H9 (cell line): ENCODE measurements around the gene LITAFD. TPM values are rescaled to one million over a fixed set of nuclear protein-coding genes. Genes with fewer than 3 reads are reported as not detected.

Experiments
- DNase-seq: peaks from one replicate; pipeline ENCODE4 v3.0.0-alpha.2; 2017
- H2AFZ ChIP-seq: one replicate; pipeline ENCODE4 v1.6.1; 2013; ENCODE audit warnings: mild to moderate bottlenecking, low read length, control low read depth, moderate library complexity
- H2AK5ac ChIP-seq: 2 replicates; pipeline ENCODE4 v1.6.1; 2013; ENCODE audit warnings: low read length, control low read depth, mixed read lengths; ENCODE audit not compliant: insufficient read length
- H2BK120ac ChIP-seq: one replicate; pipeline ENCODE4 v1.6.1; 2013; ENCODE audit warnings: low read depth, mild to moderate bottlenecking, low read length, control low read depth, inconsistent platforms; ENCODE audit not compliant: poor library complexity, severe bottlenecking
- H2BK12ac ChIP-seq: 2 replicates; pipeline ENCODE4 v1.6.1; 2013; ENCODE audit warnings: low read length, control low read depth, mixed read lengths, low read depth; ENCODE audit not compliant: insufficient read length
- H2BK15ac ChIP-seq: 2 replicates; pipeline ENCODE4 v1.6.1; 2013; ENCODE audit warnings: low read depth, low read length, control low read depth
- H2BK20ac ChIP-seq: one replicate; pipeline ENCODE4 v1.6.1; 2013; ENCODE audit warnings: low read depth, mild to moderate bottlenecking, low read length, control low read depth, inconsistent platforms; ENCODE audit not compliant: poor library complexity, severe bottlenecking
- H2BK5ac ChIP-seq: 2 replicates; pipeline ENCODE4 v1.6.1; 2013; ENCODE audit warnings: low read length, control low read depth, mixed read lengths; ENCODE audit not compliant: insufficient read length
- H3K14ac ChIP-seq: 2 replicates; pipeline ENCODE4 v1.6.1; 2013; ENCODE audit warnings: low read length, control low read depth; ENCODE audit not compliant: insufficient read depth
- H3K18ac ChIP-seq: 2 replicates; pipeline ENCODE4 v1.6.1; 2013; ENCODE audit warnings: low read depth, mild to moderate bottlenecking, mixed read lengths, low read length, control low read depth; ENCODE audit not compliant: insufficient read length
- H3K23ac ChIP-seq: 2 replicates; pipeline ENCODE4 v1.6.1; 2013; ENCODE audit warnings: low read length, control low read depth, mixed read lengths, low read depth; ENCODE audit not compliant: insufficient read length
- H3K23me2 ChIP-seq: 2 replicates; pipeline ENCODE4 v1.6.1; 2013; ENCODE audit warnings: low read depth, mild to moderate bottlenecking, mixed read lengths, low read length, control low read depth; ENCODE audit not compliant: insufficient read length, poor library complexity, severe bottlenecking
- H3K27ac ChIP-seq: 2 replicates; pipeline ENCODE4 v1.5.1; 2013; ENCODE audit warnings: low read length, control low read depth, mixed read lengths, low read depth; ENCODE audit not compliant: insufficient read length
- H3K27me3 ChIP-seq: 2 replicates; pipeline ENCODE4 v1.6.1; 2013; ENCODE audit warnings: low read length, control low read depth, inconsistent platforms; ENCODE audit not compliant: insufficient read depth
- H3K4ac ChIP-seq: 2 replicates; pipeline ENCODE4 v1.6.1; 2013; ENCODE audit warnings: low read depth, mild to moderate bottlenecking, control low read depth, inconsistent platforms, low read length, moderate library complexity
- H3K4me1 ChIP-seq: 2 replicates; pipeline ENCODE4 v1.6.1; 2013; ENCODE audit warnings: low read length, control low read depth, inconsistent platforms; ENCODE audit not compliant: insufficient read depth
- H3K4me2 ChIP-seq: 2 replicates; pipeline ENCODE4 v1.6.1; 2013; ENCODE audit warnings: low read length, control low read depth, mixed read lengths; ENCODE audit not compliant: insufficient read length, insufficient read depth
- H3K56ac ChIP-seq: 2 replicates; pipeline ENCODE4 v1.6.1; 2013; ENCODE audit warnings: low read depth, mild to moderate bottlenecking, mixed read lengths, low read length, control low read depth; ENCODE audit not compliant: insufficient read length
- H3K79me1 ChIP-seq: 2 replicates; pipeline ENCODE4 v1.6.1; 2013; ENCODE audit warnings: low read depth, mild to moderate bottlenecking, moderate library complexity, low read length, control low read depth, inconsistent platforms; ENCODE audit not compliant: insufficient read depth, poor library complexity, severe bottlenecking
- H3K79me2 ChIP-seq: 2 replicates; pipeline ENCODE4 v1.6.1; 2013; ENCODE audit warnings: low read length, control low read depth, inconsistent platforms; ENCODE audit not compliant: insufficient read depth
- H3K9ac ChIP-seq: 2 replicates; pipeline ENCODE4 v1.6.1; 2013; ENCODE audit warnings: low read length, control low read depth, mixed read lengths; ENCODE audit not compliant: insufficient read length; ENCODE audit errors: extremely low read depth
- H3K9me3 ChIP-seq: one replicate; pipeline ENCODE4 v1.6.1; 2013; ENCODE audit warnings: low read depth, low read length, inconsistent platforms; ENCODE audit not compliant: control insufficient read depth
- H3T11ph ChIP-seq: one replicate; pipeline ENCODE4 v1.6.1; 2013; ENCODE audit warnings: mild to moderate bottlenecking, low read length, control low read depth, inconsistent platforms
- H4K20me1 ChIP-seq: one replicate; pipeline ENCODE4 v1.6.1; 2013; ENCODE audit not compliant: control insufficient read depth, insufficient read length, insufficient read depth
- H4K5ac ChIP-seq: 2 replicates; pipeline ENCODE4 v1.6.1; 2013; ENCODE audit warnings: low read depth, mild to moderate bottlenecking, mixed read lengths, low read length, control low read depth; ENCODE audit not compliant: insufficient read length
- H4K8ac ChIP-seq: replicated peaks from 2 replicates; pipeline ENCODE4 v1.6.1; 2013; ENCODE audit warnings: low read length, control low read depth, mixed read lengths, low read depth; ENCODE audit not compliant: insufficient read length
- H4K91ac ChIP-seq: 2 replicates; pipeline ENCODE4 v1.6.1; 2013; ENCODE audit warnings: low read depth, mild to moderate bottlenecking, moderate library complexity, mixed read lengths, low read length, control low read depth; ENCODE audit not compliant: insufficient read length
- H3K27ac Mint-ChIP-seq, 3 experiments: 2 replicates in 2 of 3; 3 replicates in 1 of 3; pipeline ENCODE4 v1.8.0; 2020 to 2021; ENCODE audit warnings: mixed read lengths in 3 of 3, mild to moderate bottlenecking in 1 of 3, moderate library complexity in 1 of 3
- H3K27me3 Mint-ChIP-seq: 2 replicates; pipeline ENCODE4 v1.8.0; 2021; ENCODE audit warnings: low read depth, mild to moderate bottlenecking, moderate library complexity, mixed read lengths
- H3K36me3 Mint-ChIP-seq, 3 experiments: 2 replicates in 2 of 3; 3 replicates in 1 of 3; pipeline ENCODE4 v1.8.0; 2020 to 2021; ENCODE audit warnings: low read depth in 3 of 3, mixed read lengths in 3 of 3; ENCODE audit not compliant: insufficient read depth in 1 of 3
- H3K4me1 Mint-ChIP-seq, 2 experiments: 2 replicates each; pipeline ENCODE4 v1.8.0; 2020; ENCODE audit warnings: mixed read lengths in 2 of 2
- H3K4me3 Mint-ChIP-seq, 2 experiments: 2 replicates in 1 of 2; 3 replicates in 1 of 2; pipeline ENCODE4 v1.8.0; 2020 to 2021; ENCODE audit warnings: mild to moderate bottlenecking in 2 of 2, mixed read lengths in 2 of 2, moderate library complexity in 1 of 2
- H3K9me3 Mint-ChIP-seq, 2 experiments: 2 replicates in 1 of 2; 3 replicates in 1 of 2; pipeline ENCODE4 v1.8.0; 2020; ENCODE audit warnings: mild to moderate bottlenecking in 2 of 2, mixed read lengths in 2 of 2, moderate library complexity in 1 of 2
- WGBS: extraction: QIAGEN DNeasy Blood & Tissue Kit; methylation state at CpG from one replicate; pipeline ENCODE4 v1.1.7; 2013; ENCODE audit warnings: missing lambda C conversion rate, low lambda C conversion rate, mixed read lengths; ENCODE audit not compliant: insufficient read length; ENCODE audit errors: extremely low coverage; 5-methylcytosine and 5-hydroxymethylcytosine counted together
- long read RNA-seq: library from polyadenylated mRNA; unstranded; transcript quantifications from one replicate; pipeline ENCODE4 v2.0.0, GENCODE V29; 2020
- total RNA-seq: library from RNA; stranded (reverse); gene quantifications from 2 replicates; pipeline ENCODE4 v1.2.1, GENCODE V29; 2021
- TF ChIP-seq, protein P1 (sequence below): fragments of 200-600 bp; sonication (generic); conservative IDR thresholded peaks from 3 replicates; pipeline ENCODE4 v1.8.0; 2021; ENCODE audit warnings: antibody characterized with exemption, mild to moderate bottlenecking

The LITAFD gene
- total RNA-seq = not detected in 2 replicates
- long read RNA-seq = 0 reads

DNA sequence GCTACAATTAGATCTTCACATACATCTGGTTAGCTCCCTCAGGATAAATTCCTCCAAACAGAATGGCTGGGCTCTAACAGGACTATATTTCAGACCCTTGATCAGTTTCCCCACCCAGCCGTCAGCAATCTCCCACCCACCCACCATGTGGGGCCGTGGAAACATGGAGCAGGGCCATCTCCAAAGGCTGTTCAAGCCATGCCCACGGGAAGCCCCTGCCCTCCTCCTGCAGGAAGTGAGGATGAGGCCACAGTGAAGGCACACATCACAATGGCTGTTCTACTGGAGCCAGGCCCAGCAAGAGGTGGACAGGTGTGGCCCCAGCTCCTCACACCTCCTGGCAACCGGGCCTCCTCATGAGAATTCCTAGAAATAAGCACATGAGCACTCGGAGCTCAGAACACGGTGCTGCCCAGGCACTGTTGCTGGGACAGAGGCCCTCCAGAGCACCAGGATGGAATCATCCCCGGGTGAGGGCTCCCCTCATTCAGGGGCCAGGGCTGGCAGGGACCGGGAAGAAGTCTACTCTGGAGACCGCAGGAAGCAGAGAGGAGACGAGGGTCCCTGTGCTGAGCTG, at the start of gene LITAFD:
Gene LITAFD, plus strand, starts transcription at position 311 of the 577 bp plus-strand sequence. CDS start 2,005 bp downstream, outside the sequence.
- no peak within 1 kb of the TSS for H4K8ac ChIP-seq
- H3K27ac Mint-ChIP-seq = peak within 1 kb of the TSS in 2 of 3 experiments; percentile 56 to 86; a peak in 4 of 7 replicates

More for the DNA sequence above, at the start of gene LITAFD:
- peaks cover 4% of the 10 kb centered on the region for H4K20me1 ChIP-seq
- no peak within 1 kb of the TSS for H2BK15ac ChIP-seq
- no peak within 1 kb of the TSS for H3K56ac ChIP-seq
- H3K4ac ChIP-seq = no peak within 1 kb of the TSS
- H3K27me3 ChIP-seq = no peaks in the 10 kb centered on the region
- no peak for DNase-seq
- no peak within 1 kb of the TSS for H2BK20ac ChIP-seq
- H3K23ac ChIP-seq = no peak within 1 kb of the TSS
- no peak within 1 kb of the TSS for H4K5ac ChIP-seq
- H3K23me2 ChIP-seq = no peaks in the 10 kb centered on the region
- H3K9ac ChIP-seq = no peak within 1 kb of the TSS
- no peak within 1 kb of the TSS for H3K18ac ChIP-seq
- H3K79me2 ChIP-seq = no peaks in the 10 kb centered on the region
- H3K4me1 Mint-ChIP-seq = peaks cover 28 to 30% of the 10 kb centered on the region in 2 experiments
- no peak within 1 kb of the TSS for H2AK5ac ChIP-seq
- no peaks in the 10 kb centered on the region for H3K9me3 ChIP-seq
- no peak within 1 kb of the TSS for H3T11ph ChIP-seq
- H2BK5ac ChIP-seq = no peak within 1 kb of the TSS
- H3K4me2 ChIP-seq = no peak within 1 kb of the TSS
- H2BK120ac ChIP-seq = no peak within 1 kb of the TSS
- no peaks in the 10 kb centered on the region; a peak in 1 of 5 replicates for H3K9me3 Mint-ChIP-seq
- TF ChIP-seq, protein P1, sequence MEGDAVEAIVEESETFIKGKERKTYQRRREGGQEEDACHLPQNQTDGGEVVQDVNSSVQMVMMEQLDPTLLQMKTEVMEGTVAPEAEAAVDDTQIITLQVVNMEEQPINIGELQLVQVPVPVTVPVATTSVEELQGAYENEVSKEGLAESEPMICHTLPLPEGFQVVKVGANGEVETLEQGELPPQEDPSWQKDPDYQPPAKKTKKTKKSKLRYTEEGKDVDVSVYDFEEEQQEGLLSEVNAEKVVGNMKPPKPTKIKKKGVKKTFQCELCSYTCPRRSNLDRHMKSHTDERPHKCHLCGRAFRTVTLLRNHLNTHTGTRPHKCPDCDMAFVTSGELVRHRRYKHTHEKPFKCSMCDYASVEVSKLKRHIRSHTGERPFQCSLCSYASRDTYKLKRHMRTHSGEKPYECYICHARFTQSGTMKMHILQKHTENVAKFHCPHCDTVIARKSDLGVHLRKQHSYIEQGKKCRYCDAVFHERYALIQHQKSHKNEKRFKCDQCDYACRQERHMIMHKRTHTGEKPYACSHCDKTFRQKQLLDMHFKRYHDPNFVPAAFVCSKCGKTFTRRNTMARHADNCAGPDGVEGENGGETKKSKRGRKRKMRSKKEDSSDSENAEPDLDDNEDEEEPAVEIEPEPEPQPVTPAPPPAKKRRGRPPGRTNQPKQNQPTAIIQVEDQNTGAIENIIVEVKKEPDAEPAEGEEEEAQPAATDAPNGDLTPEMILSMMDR = no peak
- H4K91ac ChIP-seq = no peak within 1 kb of the TSS
- no peak within 1 kb of the TSS for H3K27ac ChIP-seq
- H3K36me3 Mint-ChIP-seq = peaks cover 2 to 7% (median 3%) of the 10 kb centered on the region in 3 experiments; a peak in 5 of 7 replicates
- peaks cover 2% of the 10 kb centered on the region for H3K27me3 Mint-ChIP-seq
- no peak within 1 kb of the TSS for H3K14ac ChIP-seq
- H3K4me3 Mint-ChIP-seq = no peak within 1 kb of the TSS
- H3K79me1 ChIP-seq = no peaks in the 10 kb centered on the region
- no peak within 1 kb of the TSS for H2AFZ ChIP-seq
- no peaks in the 10 kb centered on the region; the same call in 1 of the 2 replicates for H3K4me1 ChIP-seq
- no CpG with 5 or more reads among the region's 10 CpGs for WGBS
- no peak within 1 kb of the TSS for H2BK12ac ChIP-seq
